CD4-positive, alpha-beta T cell treated with Interleukin-12 subunit alpha and Interleukin-12 subunit beta, for 1 hour (primary cell): ENCODE measurements around the gene RPN2.

Experiments
- DNase-seq: peaks from one replicate; pipeline ENCODE4 v3.0.0-alpha.2; 2020

Gene RPN2

DNA sequence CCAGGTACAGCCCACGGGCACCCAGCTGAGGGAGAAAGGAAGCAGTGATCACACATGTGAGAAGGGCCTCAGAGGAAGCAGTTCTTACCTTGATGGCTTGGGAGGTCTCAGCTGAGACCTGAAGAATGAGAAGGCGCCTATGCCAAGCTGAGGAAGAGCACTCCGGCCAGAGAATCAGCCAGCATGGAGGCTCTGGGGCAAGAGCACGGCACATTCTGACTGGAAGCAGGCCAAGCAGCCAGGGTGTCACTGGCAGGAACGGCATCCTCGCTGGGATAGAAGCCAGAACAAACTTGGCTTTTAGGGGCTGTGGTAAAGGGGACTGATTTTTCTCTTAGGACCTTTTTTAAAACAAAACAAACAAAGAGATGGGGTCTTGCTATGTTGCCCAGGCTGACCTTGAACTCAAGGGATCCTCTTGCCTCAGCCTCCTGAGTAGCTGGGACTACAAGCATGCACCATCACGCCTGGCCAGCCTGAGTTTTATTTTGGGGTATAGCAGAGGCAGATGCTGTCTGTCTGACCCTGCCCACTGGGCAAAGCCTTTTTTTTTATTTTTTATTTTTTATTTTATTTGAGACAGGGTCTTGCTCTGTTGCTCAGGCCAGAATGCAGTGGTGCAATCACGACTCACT is 64.9 kb downstream of the RPN2 start:
- DNase-seq: no peak

DNA sequence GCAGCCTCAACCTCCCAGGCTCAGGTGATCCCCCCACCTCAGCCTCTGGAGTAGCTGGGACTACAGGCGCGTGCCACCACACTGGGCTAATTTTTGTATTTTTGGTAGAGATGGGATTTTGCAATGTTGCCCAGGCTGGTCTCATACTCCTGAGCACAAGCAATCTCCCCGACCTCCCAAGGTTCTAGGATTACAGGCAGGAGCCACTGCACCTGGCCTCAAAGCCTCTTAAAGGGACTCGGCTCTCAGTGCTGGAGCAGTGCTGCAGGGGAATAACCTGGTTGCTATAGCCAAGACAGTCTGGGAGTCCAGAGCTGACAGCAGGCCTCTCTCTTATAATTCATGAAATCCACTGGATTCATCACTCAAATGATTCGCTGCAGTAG is 65.4 kb downstream of the RPN2 start:
- no peak for DNase-seq

DNA sequence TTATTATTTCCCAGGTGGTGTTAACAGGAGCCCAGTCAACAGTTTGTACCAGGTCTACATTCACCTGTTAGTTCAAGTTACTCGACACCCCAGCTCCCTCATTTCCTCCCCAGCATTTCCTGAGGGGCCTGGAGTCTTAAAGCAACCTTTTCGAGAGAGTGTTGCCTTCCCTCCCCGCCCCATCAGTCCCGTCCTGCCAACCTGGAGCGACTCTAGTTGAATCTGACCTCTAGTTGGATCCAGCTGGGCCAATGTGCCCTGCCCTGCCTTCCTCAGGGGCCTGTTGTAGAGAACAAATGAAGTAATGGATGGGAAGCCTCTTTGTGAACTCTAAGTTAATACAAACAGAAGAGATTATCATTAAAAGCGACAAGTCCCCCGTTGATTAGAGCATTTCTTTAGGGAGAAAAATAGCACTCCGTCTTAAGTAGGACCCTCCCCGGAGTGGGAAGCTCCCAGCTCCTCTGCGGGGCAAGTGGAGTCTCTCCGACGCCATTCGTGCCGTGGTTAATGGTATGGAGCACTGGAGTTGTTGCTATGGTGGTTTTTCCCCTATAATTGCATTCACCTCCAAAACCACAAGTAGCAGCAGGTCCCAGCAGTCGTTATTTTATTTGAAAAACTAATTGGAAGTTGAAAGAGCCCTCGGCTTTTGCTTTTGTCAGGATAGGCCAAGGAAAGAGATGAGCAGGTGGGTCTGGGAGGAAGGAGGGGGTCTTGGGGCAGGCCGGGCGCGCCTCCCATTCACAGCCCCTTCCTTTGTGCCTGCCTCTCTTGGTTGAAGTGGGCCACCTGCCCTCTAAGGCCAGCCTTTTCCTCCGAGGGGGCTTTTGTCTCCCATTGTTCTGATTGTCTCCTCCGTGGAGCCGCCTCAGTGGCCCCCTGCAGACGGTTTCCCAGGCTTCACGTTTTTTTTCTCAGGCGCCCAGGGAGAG is 66.4 kb downstream of the RPN2 start:
- DNase-seq: no peak

DNA sequence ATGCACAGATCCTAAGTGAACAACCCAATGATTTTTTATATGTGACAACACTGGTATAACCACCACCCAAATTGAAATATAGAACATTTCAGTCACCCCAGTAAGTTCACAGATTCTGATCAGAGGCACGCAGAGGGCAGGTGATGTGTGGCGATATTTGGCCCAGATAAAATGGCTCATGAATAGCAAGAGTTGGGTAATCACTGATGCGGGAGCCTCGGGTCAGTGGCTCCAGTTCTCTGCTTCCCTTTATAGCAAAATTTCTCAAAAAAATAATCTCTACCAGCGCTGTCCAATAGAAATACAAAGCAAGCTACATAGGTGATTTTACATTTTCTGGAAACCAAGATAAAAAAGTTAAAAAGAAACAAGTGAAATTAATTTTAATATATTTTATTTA is 67.6 kb downstream of the RPN2 start:
- DNase-seq: no peak

DNA sequence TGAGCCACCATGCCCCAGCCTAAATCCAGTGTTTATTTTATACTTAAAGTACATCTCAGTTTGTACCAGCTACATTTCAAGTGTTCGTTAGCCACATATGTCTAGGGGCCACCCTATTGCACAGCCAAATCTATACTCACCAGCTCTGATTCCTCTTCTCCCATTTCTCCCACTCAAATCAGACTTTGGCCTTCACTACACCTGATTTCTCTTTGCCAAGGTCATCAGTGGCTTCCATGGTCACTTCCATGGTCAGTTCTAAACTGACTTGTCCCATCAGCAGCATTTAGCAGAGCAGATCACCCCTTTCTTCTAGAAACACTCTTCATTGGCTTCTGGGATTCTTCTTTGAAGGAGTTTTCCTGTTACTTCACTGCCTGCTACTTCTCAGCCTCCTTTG is 68.4 kb downstream of the RPN2 start:
- DNase-seq: no peak

DNA sequence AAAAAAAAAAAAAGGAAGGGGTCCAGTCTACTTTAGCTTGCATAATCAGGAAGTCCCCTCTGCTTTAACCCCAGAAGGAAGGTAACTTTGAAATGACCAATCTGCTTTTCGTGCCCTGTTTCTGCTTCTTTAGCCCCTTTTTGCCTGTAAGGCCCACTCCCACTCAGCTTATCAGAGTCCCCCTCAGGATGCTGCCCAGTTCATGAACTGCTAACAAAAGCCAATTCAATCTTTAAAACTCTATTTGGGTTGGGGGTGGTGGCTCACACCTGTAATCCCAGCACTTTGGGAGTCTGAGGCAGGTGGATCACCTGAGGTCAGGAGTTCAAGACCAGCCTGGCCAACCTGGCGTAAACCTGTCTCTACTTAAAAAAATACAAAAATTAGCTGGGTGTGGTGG is 70.2 kb downstream of the RPN2 start:
- no peak for DNase-seq

DNA sequence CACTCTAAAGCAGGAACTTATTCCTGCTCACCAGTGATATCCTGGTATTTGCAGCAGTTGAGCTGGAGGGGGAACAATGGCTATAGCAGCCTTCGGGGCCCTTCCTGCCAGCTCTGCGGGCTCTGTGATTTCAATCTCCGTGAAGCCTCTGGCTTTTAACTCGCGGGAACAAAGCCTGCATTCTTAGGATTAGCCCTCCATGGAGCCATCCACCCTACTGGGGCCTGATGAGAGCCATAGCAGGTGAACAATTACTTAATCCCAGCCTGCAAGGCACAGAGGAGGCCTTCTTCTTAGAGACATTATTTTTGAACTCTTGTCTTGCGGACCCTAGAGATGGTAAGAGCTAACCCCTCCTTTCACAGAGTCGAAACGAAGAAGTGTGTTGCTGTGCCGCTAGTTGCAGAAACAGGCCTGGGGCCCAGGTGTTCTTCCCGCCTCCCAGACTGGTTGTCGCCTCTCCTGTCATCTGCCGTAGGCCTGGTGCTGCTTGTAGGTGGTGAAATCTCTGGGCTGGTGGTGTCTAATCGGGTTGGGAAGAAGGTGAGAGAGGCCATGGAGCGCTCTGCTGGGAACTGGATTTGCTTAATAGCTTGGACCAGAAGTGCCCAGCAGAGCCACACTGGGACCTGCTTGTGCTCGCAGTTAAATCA is 72.8 kb downstream of the RPN2 start:
- DNase-seq: no peak

DNA sequence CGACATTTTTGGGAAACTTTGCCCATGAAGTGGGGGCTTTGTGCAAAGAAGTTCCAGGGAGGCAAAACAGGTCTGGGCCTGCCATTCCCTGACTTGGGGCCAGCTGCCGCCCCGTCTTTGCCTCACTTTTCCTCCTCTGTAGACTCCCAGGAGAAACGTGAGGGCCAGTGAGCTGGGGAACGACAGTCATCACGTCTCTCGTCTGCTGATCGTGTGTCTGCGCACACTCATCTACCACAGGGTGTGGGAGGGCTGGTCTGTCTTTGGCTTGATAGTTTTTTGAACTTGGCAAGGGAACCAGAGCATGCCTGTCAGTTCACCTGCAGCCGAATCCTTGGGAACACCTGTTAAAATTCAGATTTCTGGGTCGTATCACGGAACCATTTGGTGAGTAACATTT is 74.0 kb downstream of the RPN2 start:
- no peak for DNase-seq

DNA sequence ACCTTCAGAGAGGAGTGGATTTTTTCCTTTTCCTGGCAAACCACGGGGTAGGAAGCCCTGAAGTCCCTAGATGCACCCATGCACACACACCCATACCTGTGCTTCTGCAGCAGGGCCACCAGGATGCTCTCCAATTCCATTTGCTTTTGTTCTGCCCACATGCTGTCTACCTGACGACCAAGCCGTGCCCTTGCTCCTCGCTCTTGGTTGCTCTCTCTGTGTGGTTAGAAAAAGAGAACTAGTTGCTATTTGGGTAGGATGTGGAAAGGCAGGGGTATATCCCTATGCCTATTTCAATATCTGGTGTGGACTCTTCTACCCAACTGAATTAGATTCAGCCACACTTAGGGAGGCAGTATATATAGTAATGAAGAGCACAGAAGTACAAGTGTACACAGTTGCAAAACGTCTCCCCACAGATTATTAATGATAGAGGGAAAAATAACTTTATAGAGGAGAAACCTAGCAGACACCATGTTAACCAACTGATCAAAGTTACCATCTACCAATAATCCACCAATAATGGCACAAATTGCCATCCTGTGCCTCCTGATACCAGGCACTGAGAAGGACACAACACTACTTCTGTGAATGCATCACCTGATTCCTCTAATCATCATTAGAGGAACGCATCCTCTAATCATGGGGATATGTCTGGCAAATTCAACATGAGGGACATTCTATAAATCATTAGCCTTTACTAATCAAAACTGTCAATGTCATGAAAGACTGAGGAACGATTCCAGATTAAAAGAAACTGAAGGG is 75.2 kb downstream of the RPN2 start:
- DNase-seq: no peak

DNA sequence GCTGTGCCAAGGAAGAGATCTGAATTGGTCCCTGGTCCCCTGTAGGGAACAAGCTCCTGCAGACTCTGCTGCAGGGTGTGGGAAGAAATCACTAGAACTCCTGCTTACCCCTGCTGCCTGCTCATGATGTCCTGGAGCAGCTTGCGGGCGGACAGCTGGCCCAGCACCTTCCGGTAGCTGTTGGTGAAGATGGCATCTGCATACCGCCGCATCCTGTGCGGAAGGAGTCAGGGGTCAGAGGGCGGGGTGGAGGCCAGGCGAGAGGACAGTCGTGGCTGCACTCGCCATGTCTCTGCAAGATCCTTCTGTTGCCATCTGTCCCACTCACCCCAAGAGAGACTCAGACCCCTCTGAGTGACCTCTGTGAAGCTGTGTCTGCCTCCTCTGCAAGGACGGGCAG is 77.2 kb downstream of the RPN2 start:
- no peak for DNase-seq

DNA sequence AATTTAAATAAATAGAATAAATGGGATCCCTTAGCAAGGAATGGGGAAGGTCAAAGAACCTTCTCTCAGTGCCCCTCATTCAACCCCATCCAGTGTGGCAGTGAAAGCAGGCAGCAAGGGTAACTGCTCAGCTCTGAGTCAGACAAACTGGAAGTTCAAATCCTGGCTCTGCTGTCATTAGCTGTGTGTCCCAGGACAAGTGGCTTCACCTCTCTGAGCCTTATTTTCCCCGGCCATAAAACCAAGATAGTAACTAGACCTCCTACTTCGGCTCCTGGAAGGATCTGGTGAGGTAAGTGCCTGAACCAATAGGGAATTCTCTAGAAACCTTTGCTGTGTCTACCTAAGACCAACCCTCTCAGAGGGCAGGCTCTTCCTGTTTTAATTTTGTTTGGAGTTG is 78.4 kb downstream of the RPN2 start:
- DNase-seq: no peak

DNA sequence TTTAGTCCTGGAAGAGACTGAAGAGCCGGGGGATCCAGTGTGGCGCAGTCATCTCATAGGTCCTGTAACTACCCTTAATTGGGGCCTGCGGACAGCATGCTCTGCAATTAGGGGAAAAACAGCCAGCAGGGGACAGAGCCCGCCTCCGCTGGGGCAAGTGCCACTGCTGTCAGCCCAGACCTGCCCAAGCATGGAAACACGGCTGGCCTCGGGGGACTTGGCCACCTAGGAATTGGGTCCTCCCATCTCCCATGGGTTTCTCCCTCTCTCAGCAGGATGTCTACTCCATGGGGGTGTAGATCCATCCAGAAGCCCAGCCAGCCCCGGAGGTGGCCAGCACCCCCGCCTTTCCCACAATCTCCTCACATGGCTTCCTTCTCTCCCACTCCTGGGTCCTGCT is 78.9 kb downstream of the RPN2 start:
- DNase-seq: no peak

DNA sequence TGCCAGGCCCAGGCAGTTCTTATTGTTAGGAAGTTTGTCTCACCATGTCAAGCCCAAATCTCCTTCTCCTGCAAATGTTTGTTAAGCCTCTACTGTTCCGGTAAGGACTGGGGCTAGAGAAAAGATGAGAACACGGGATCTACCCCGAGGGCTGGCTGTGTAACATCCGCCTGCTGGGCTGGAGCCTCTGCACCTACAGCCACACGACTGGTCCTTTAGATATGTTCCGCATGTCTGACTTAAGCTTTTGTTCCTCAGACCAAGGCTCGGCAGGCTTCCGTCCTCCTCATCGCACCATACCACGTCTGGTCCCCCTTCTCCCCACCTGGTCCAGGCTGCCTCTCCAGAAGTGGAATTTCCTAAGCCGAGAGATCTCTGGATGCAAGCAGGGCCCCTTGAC is 79.9 kb downstream of the RPN2 start:
- DNase-seq: no peak

DNA sequence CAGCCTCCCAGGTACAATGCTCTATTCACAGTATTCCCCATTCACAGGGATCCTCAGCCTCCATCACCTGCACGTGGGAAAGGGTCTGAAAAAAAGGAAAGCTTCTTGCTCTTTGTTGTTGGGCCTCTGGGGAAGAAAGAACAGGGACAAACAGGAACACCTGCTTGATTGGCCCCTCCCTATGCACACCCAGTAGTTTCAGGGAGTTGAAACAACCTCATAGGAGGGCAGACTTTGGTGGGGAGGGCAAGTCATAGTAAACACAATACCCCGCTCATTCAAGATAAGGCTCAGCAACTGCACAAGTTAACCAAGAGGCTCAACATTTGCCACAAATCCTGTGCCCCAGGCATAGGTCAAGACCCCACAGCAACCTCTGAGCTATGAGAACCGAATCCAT is 80.7 kb downstream of the RPN2 start:
- no peak for DNase-seq

DNA sequence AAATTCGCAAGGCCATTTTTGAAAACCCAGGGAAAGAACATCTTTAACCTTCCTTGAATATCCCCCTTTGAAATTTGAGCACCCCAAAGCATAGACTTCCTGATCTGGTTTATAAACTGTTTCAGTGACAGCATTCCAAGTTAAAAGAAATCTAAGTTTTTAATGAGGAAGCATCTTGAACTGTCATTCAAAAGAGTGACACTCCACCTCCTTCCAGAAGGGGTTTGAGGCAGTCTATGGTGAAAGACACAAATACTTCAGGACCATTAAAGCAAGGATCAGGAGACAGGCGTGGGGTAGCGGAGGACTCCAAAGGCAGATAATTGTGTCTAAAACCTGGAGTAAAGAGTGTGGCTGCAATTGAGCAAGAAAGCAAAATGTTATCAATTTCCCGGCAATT is 81.8 kb downstream of the RPN2 start:
- DNase-seq: no peak

DNA sequence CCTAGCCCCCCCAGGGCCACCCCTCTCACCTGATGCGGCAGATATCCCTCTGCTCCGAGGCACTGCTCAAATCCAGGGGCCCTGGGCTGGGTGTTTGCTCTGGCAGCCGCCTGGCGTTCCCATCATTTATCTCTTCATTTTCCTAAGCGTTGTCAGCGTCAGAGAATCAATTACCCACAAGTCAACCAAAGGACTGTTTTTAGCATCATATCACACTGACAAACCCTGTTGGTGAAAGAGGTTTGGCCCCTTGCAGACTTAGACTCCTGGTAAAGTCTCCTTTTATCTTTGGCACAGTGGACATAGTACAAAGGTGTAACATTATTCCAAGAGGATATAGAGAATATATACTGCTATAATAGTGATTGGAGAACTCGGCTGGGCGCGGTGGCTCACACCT is 82.6 kb downstream of the RPN2 start, which contains the start of gene GHRH:
Gene GHRH (minus strand): TSS at position 101 of the 400 bp plus-strand sequence. CDS start 4,925 bp downstream, outside the sequence.
- DNase-seq: no peak

DNA sequence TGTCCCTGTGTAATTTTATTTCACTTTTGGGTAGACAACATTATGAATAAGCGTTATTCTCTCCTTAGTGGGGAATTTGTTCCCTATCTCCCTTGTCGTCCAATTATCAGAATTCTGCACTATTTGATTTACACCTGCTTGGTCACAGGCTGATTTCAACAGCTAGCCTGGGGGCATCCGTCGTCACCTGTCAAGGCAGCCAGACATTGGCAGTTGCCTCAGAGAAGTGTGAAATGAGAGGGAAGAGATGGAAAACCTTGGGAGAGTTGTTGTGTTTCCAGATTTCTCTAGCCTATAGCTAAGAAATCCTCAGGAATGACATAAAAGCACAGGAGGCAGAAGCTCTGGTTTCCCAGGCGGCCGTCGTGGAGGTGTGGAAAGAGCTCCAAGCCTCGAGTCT is 83.4 kb downstream of the RPN2 start:
- DNase-seq: no peak

DNA sequence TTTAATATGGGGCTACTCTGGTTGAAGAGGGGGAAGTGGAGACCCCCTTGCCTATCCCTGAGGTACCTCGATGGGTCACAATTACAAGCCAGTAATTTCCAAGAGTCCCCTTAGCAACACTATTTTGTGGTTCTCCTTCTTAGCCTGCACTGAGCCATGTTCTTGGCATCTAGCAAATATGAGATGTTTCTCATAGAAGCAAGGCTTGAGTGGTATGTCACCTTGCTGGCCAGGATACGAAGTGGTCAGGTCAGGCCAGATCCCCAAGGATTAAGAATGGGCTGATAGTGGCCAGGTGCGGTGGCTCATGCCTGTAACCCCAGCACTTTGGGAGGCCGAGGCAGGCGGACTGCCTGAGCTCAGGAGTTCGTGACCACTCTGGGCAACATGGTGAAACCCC is 84.6 kb downstream of the RPN2 start:
- no peak for DNase-seq

DNA sequence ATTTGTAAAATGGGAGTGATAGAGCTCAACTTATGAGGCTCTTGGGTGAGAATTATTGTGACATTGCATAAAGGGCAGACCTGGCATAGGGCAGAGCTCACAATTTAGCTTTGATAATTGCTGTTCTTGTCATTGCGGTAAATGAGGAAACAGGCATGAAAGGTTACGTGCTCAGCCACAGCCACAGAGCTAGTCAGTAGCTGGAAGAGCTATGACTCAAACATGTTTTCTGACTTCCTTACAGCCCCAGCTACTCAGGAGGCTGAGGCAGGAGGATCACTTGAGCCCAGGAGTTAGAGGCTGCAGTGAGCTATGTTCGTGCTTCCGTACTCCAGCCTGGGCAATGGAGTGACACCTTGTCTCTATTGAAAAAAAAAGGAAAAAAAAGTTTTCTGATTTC is 86.0 kb downstream of the RPN2 start:
- no peak for DNase-seq

DNA sequence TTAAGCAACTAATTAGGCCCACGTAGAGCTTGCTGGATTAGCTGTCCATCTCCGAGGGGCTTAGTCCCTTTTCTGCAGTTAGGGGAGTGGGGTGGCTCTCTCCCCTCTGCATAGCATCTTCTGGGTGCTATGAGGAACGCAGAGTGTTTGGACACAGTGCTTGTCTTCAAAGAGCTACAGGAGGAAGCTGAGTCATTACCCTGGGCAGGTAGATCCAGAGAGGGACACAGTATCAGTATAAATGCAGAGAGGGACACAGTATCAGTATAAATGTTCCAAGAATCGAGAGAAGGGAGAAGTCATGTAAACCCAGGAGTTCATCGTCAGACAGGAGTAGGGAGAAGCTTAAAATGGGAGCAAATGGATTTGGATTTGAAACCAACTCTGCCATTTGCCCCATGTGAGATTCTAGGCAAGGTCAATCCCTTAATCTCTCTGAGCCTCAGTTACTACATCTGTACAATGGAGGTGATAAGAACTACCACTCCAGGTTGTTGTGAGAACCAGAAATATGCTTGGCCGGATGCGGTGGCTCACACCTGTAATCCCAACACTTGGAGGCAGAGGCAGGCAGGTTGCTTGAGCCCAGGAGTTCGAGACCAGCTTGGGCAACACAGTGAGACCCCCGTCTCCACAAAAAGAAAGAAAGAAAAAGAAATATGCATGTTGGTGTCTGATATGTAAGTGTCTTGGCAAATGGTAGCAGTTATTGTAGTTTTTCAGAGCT is 88.0 kb downstream of the RPN2 start:
- no peak for DNase-seq

DNA sequence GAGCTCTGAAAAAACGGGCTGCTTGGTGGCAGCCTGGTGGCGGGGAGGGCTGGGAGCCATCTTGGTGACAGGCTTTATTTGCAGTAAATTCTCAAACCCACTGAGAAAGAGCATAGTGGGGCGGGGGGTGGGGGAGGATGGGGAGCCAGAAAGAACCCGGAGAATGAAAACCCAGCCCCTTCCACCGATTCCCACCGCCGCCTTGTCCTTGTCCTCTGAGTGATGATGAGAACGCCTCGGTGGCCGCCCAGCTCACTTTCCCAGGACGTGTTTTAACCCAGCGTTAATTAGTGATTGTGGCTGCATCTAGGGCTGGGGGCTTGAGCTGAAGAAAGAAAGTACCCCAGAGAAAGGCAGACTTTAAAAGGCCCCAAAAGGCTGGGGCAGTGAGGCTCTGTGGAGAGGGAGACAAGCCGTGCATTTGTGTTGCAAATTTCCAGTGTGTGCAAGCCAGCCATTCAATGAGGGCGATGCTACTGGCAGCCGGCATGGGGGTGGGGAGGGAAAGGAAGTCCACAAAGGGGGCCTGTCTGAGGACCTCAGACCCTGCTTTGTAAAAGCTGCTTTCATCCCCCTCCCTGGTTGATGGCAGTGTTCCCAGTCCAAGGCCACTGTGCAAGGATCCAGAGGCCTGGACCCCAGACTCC is 88.7 kb downstream of the RPN2 start:
- DNase-seq: no peak
